ENCODE results near the gene TIAM2.
A peak's percentile ranks its signal among the peaks of the same experiment; 100 is the strongest.

The TIAM2 gene

DNA sequence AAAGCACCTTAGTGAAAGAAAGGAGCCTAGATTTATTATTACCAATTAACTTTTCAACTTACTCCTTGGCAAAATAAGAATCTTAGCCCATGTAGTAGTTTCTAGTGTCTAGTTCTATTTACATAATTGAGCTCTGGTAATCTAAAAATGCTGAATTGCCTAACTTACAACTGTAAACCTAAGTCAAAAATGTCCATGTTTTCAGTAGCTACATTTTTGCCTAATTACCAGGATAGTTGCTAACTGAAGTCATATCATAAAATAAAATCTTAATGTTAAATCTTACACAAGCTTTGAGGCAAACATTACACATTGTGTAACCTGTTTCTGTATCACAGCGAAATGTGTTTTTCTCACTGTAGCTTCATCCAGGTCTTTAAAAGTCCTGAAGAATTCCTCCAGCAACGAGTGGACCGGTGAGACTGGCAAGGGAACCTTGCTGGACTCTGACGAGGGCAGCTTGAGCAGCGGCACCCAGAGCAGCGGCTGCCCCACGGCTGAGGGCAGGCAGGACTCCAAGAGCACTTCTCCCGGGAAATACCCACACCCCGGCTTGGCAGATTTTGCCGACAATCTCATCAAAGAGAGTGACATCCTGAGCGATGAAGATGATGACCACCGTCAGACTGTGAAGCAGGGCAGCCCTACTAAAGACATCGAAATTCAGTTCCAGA is 261.1 kb downstream of the TIAM2 start:
- no peak for DNase-seq
- Histone ChIP-seq H3K4me3 (ENCODE audit: low read depth, low read length) (no peak overlapping the region), H3K27ac (no peak overlapping the region), H3K27me3 (ENCODE audit: insufficient read depth, low read depth, severe bottlenecking) (no peaks in the 10 kb centered on the region), H3K9me3 (ENCODE audit: severe bottlenecking) (no peaks in the 10 kb centered on the region), H3K36me3 (peaks cover 89% of the 10 kb centered on the region)
- TF ChIP-seq, protein P1, sequence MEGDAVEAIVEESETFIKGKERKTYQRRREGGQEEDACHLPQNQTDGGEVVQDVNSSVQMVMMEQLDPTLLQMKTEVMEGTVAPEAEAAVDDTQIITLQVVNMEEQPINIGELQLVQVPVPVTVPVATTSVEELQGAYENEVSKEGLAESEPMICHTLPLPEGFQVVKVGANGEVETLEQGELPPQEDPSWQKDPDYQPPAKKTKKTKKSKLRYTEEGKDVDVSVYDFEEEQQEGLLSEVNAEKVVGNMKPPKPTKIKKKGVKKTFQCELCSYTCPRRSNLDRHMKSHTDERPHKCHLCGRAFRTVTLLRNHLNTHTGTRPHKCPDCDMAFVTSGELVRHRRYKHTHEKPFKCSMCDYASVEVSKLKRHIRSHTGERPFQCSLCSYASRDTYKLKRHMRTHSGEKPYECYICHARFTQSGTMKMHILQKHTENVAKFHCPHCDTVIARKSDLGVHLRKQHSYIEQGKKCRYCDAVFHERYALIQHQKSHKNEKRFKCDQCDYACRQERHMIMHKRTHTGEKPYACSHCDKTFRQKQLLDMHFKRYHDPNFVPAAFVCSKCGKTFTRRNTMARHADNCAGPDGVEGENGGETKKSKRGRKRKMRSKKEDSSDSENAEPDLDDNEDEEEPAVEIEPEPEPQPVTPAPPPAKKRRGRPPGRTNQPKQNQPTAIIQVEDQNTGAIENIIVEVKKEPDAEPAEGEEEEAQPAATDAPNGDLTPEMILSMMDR (IDR thresholded peaks at IDR 0.05; ENCODE audit: low read depth, low read length) = no peak

DNA sequence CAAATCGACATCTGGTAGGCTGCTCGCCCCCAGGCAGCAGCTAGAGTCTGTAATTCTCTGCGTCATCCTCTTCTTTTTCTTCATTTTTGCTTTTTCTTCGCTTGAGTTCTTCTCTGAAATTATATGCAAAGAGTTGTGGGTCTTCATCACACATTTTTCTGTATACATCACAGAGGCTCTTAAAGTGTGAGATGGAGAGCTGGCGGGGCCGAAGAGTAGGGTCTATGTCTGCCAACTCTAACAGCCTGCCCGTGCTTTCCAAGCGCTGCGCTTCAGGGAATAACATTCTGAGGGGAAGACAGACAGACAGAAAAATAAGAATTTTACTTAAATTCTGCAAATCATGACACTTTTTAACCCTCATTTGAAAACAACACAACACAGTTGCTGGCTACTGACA is 262.7 kb downstream of the TIAM2 start:
- H3K4me3 ChIP-seq (ENCODE audit: low read depth, low read length) = no peak overlapping the region
- no peaks in the 10 kb centered on the region for H3K27me3 ChIP-seq (ENCODE audit: insufficient read depth, low read depth, severe bottlenecking)
- no peak overlapping the region for H3K27ac ChIP-seq
- no peaks in the 10 kb centered on the region for H3K9me3 ChIP-seq (ENCODE audit: severe bottlenecking)
- H3K36me3 ChIP-seq = peaks cover 75% of the 10 kb centered on the region
- TF ChIP-seq, protein P1 (IDR thresholded peaks at IDR 0.05; ENCODE audit: low read depth, low read length) = no peak
- DNase-seq = no peak

DNA sequence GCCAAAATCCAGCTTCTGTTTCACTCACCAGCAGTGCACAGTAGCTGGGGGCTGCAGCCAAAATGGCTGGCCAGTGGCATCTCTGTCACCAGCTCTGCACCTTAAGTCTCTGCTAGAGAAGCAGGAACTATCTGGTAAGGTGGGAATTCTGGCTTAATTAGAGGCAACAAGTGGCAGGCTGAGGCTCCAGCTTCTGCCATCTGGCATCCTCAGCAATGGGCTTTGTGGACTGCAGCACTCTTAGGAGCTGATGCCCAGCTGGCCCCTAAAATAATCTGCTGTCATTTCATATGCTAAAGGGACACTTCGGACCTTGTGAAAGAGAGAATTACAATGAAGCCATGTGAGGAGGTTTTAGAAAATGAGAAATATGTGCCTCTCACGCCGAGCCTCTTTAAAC is 264.1 kb downstream of the TIAM2 start:
- Histone ChIP-seq H3K27me3 (ENCODE audit: insufficient read depth, low read depth, severe bottlenecking) (no peaks in the 10 kb centered on the region), H3K36me3 (peaks cover 64% of the 10 kb centered on the region), H3K4me3 (ENCODE audit: low read depth, low read length) (no peak overlapping the region), H3K9me3 (ENCODE audit: severe bottlenecking) (no peaks in the 10 kb centered on the region), H3K27ac (no peak overlapping the region)
- peak; percentile 48 for DNase-seq
- TF ChIP-seq, protein P1 (IDR thresholded peaks at IDR 0.05; ENCODE audit: low read depth, low read length) = no peak

DNA sequence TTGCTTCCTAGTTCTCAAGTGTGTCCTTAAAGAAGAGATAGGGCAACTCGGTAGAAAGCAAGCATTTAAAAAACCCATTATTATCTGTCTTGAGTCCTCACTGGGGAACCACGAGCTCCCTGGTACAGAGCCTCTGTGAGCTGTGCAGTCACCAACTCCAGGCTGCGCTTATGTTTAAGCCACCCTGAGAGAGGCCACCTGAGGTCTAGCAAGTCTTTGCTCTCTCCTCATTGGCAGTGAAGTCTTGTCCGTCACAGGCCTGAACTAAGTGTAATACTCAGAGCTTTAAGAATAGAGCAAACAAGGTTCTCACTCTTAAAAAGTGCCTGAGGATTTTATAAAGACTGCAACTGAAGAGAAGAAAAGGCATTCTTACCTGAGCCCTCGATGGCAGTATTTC is 264.8 kb downstream of the TIAM2 start:
- Histone ChIP-seq H3K27ac (0 out of 2 replicates have a peak overlapping the region, but pooled peaks have one; percentile 32), H3K4me3 (ENCODE audit: low read depth, low read length) (no peak overlapping the region), H3K36me3 (peaks cover 57% of the 10 kb centered on the region), H3K9me3 (ENCODE audit: severe bottlenecking) (no peaks in the 10 kb centered on the region), H3K27me3 (ENCODE audit: insufficient read depth, low read depth, severe bottlenecking) (no peaks in the 10 kb centered on the region)
- TF ChIP-seq, protein P1 (IDR thresholded peaks at IDR 0.05; ENCODE audit: low read depth, low read length) = no peak
- no peak for DNase-seq

DNA sequence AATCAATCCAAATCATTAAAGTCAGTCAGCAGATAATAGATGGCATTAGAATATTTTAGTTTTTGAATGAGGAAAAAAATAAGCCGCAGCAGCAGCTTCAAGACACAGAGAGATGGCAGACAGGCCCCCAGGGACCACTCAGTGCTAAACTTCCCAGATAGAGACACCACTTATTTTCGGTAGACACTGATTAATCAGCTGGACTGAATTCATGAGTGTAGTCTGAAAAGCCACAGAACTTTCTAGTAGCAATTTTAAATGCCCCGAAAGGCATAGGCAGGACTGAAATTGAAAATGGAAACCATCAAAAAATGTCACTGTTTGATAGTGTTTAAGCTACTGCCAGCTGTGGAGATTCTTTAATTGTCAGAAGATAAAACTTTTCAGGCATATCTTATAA is 265.6 kb downstream of the TIAM2 start:
- H3K36me3 ChIP-seq = peaks cover 49% of the 10 kb centered on the region
- no peak overlapping the region for H3K27ac ChIP-seq
- H3K9me3 ChIP-seq (ENCODE audit: severe bottlenecking) = no peaks in the 10 kb centered on the region
- H3K27me3 ChIP-seq (ENCODE audit: insufficient read depth, low read depth, severe bottlenecking) = no peaks in the 10 kb centered on the region
- no peak overlapping the region for H3K4me3 ChIP-seq (ENCODE audit: low read depth, low read length)
- TF ChIP-seq, protein P1 (IDR thresholded peaks at IDR 0.05; ENCODE audit: low read depth, low read length) = no peak
- no peak for DNase-seq

Measured in WERI-Rb-1 (cell line).